ENCODE measurements around the gene LRRC25.

Gene LRRC25

DNA sequence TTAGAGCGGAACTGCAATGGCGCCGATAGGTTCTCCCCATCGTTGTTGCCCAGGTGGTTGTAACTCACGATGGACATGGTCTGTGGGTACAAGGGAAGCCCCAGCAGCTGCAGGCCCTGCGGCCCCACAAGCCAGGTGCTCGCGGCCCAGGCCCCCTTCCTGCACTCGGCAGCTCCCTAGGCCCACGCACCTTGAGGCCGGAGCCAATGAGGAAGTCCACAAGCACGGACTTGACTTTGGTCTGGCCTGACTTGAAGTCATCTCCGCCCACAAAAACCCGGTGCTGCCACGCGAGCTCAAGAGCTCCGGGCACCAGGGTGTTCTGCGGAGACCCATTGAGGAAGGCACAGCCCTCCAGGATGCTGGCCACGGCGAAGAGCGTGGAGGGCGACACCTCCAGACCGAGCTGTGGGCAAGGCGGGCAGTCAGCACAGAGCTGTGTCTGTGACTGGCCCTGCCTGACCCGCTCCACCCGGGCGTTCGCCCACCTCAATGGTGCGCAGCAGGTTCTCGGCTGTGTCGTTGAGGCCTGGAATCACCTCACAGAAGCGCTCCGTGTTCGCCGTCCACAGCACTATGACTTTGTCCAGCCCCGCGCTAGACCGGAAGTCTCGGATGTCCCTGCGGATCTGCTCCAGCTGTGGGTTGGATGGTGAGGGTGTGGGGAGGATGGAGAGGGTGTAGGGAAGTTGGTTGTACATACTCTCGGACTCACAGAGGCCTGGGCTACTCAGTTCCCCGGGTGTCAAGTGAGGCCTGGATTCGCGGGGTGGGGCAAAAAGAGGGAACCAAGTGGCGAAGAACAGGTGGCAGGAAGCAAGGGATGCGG is 38.6 kb upstream of the LRRC25 start:
- DNase-seq = no peak

DNA sequence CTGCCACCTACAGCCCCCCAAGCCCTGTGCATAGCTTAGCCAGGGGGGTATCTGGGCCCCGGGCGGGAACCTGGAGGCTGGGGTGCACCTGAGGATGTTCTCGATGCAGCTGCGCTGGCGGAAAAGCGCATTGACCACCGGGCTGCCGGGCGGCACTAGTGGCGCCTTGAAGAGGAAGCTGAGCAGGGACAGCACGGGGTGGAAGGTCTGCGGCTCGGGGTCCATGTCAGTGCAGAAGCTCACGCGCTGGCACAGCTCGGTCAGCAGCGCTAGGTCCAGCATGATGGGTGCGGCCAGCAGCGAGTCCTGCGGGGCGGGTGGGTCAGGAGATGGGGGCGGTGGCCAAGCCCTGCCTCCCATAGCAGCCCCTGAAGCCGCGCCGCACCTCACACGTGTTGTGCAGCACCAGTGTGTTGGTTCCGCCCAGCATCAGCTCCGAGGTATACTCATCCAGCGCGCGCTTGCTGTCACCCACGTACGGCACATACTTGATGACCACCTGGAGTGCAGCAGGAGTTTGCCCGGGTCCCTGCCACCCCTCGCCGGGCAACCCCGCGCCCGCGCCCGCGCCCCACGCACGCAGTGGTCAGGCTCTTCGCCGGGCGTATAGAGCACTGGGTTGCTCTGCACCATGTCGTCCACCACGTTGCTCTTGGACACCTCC is 37.9 kb upstream of the LRRC25 start:
- DNase-seq = no peak

DNA sequence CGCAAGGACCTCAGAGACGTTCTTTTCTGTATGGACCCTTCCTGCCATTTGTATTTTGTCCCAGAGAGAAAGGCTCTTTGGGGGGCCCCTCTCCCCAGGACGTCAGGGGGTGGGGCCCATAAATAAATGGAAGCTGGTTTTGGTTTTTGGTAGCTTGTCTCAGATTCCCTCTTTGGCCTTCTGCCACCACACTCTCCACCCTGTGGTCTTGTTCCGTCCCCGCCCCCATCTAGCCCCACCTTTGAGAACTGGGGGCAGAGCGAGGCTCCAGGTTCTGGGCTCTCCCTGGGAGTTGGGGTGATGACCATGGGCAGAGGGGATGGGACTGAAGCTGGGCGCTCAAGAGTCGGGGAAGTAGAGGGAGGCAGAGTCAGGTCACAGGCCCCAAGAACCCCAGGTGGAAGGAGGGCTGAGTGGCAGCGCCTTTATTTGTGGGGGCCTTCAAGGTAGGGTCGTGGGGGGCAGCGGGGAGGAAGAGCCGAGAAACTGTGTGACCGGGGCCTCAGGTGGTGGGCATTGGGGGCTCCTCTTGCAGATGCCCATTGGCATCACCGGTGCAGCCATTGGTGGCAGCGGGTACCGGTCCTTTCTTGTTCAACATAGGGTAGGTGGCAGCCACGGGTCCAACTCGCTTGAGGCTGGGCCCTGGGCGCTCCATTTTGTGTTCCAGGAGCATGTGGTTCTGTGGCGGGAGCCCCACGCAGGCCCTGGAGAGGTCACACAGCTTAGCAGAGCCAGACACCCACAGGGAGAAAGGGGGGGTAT is 37.2 kb upstream of the LRRC25 start:
- no peak for DNase-seq

DNA sequence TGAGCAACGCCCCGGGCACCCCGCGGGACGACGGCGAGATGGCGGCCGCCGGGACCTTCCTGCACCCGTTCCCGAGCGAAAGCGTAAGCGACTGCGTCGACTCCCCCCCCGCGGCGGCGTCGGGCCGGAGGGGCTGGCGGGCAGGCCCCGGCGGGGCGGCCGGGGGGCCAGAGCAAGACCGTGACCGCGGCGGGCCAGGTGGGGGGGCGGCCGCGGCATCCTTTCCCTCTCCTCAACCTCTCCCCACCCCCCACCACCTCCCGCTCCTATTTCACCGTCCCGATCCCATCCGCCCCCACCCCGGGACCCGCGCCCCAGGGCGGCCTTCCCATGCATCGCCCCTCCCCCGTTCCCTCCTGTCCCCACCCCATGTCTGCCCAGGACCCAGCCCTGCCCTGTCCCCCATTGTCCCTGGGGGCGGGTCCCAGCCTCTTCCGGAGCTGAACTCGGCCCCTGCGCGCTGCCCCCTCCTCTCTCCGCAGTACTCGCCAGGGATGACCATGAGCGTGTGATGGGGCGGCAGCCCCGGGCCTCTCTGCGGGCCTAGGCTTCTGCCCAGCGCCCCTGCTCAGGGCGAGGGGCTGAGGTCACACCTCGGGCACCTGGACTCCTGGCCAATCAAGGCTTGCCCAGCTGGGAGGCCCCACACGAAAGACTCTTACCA is 36.4 kb upstream of the LRRC25 start:
- DNase-seq = no peak

DNA sequence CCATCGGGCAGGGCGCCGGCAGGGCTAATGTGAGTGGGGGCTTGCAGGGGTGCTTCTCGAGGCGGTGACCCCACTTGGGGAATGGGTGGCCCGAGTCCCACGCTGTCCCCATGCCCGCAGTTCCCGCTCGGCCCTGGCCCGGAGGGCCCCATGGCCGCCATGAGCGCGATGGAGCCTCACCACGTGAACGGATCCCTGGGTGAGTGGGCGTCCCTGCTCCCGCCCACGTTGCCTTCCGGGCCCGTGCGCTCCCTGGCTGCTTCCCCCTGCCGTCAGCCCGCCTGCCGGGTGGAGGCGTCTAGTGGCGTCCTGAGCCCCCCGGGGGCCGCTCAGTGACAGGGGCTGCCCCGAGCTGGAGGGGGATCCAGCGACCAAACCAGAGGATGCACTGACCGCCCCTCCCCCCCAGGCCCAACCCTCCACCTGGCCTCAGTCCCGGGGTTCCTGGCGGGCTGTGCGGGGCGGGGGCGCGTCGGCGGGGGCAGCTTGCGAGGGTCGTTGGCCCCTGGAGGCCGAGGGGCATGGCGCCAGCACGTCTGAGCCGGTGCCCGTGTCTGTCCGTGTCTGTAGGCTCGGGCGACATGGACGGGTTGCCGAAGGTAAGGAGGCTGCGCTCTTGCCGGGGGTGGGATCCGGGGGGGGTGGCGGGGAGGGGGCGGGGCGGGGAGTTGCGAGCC is 35.7 kb upstream of the LRRC25 start:
- DNase-seq = no peak

DNA sequence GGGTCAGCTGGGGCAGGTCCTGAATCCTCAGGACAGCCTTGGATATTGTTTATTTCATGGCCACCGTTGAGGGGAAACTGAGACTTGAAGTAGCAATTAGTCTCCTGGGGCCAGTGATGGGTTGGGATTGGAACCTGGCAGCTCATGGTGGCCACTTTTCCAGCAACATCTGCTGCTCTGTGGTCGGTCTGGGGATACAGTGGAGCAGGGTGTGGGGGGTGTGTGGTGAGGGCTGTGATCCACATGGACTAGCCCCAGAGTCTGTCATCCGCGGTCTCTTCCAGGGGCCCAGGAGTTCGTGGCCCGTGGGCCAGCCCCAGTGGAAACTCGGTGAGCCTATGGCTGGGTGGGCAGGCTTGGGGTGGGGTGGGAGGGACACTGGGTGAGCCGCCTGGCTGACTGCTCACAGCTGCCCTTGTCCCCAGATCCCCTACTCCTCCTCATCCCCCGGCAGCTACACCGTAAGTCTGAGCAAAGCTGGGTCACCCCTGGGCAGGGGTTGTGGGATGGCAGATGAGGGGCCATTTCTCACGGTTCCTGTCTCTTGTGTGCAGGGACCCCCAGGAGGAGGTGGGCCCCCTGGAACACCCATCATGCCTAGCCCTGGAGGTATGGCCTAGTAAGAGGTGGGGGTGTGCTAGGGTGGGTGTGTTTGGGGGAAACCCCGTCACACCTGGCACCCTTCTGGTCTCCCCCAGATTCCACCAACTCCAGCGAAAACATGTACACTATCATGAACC is 35.0 kb upstream of the LRRC25 start:
- no peak for DNase-seq

DNA sequence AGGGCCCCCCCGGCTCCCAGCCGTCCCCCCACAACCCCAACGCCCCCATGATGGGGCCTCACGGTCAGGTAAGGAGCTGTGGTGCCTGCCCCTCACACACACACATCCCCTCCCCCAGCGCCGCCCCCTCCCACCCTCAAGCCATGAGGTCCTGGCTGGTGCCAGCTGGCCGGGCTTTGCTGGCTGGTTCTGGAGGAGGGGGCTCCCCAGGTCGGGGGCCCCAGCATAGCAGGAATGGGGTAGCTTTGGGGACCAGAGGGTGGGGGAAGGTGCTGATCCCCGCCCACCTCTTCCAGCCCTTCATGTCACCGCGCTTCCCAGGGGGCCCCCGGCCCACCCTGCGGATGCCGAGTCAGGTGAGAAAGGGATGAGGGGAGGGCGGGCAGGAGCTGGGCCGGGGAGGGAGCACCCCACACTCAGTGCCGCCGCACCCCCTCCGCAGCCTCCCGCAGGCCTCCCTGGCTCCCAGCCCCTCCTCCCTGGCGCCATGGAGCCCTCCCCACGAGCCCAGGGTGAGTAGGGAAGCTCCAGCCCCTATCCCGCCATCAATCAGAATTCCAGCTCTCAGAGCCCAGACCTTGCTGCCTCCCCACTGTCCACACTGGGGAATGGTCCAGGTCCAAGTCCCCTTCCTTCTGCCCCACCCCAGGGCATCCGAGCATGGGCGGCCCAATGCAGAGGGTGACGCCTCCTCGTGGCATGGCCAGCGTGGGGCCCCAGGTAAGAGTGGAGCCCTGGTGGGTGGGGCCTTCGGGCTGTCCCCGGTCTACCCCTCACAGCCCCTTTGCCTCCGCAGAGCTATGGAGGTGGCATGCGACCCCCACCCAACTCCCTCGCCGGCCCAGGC is 34.2 kb upstream of the LRRC25 start:
- no peak for DNase-seq

DNA sequence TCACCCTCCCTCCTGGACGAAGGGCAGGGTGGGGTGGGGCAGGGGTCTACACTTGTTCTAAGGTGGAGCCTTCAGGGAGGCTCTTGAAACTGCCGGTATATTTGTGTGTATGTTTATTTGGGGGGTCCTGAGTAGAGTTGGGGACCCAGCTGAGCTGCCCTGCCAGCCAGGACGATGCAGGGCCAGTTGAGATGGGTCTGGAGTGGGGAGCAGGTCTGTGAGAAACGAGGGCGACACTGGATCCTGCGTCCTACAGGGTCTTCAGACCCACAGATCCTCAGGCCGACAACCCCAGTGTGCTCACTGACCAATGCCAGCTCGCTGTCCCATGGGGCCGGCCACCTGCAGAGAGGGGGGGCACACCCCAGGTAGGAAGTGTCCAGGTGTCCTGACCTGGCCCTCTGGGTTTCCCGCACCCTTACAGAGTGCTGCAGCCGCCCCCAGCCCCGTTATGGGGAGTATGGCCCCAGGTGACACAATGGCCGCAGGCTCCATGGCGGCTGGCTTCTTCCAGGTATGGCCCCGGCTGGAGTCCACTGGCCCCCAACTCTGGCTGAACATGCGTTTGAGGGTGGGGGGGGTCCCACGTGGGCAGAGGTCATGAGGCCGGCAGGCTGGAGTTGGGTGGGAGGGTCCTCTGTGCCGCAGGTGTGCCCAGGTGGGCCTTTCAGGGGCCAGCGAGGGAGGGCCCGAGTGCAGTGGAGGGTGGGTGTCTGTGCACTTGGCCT is 33.2 kb upstream of the LRRC25 start:
- no peak for DNase-seq

DNA sequence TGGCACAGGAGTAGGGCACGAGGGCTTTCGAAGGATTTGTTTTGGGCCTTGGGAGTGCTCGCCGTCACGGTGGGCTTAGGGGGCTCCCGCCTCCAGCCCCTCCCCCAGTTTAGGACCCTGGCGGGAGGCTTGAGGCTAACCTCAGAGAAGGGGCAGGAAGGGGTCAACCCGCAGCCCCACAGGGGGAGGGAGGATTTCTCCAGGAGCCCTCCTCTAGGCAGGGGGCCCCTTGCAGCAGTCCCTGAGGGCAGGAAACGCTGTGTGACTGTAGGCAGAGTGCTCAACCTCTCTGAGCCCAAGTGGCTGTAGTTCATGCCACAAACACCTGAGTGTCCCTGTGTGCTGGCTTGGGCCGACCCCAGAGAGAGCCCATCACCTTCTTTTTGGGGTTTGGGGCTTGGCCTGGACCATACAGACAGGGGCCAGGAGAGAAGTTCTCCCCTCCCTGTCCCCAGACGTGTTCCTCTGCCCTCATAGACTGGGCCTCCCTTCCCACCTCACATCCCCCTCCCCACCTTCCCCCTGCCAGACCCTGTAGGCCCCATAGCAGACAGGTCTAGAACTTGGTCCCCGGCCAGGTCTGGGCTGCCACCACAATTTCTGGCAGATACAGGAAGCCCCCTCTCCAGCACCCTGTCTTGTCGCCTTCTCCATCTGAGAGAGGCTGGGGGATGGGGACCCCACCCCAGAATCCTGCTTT is 32.4 kb upstream of the LRRC25 start:
- no peak for DNase-seq

DNA sequence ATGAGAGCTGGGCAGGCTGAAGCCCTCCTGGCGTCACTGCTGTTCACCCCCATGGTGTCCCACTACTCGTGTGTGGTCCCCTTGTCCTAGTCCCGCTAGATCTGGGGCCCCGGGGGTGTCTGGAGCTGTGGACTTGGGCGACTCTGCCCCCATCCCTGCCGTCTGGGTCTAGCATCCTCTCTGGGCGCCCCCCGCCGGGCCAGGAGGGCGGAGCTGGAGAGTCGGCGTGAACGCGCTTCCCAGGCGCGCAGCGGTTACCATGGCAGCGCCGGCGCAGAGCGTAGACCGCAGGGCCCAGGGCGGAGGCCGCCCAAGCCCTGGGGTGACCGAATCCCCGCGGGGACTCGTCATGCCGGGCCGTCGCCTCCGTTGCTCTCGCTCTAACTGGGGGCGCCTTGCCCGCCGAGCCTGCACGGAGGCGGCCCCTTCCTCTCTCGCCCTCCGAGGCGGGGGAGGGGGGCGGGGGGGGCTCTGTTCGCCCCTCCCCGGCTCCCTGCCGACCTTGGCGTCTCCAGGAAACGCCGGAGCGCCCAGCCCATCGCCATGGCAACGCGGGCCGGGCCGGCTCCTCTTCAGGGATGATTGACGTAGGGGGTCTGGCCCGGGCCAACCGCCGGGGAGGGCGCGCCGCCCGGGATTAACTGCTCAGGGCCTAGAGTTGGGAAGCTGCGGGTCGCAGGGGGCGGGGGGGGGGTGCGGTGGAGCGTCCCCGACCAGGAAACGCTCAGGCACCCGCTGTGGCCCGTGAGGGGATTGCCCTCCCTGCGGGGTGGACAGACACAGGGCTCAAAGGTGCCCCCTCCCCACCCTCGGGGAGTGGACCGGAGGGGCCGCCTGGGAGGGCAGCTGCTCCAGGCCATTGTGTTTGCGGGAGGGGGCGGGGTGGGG is 31.6 kb upstream of the LRRC25 start:
- DNase-seq = peak; percentile 92

DNA sequence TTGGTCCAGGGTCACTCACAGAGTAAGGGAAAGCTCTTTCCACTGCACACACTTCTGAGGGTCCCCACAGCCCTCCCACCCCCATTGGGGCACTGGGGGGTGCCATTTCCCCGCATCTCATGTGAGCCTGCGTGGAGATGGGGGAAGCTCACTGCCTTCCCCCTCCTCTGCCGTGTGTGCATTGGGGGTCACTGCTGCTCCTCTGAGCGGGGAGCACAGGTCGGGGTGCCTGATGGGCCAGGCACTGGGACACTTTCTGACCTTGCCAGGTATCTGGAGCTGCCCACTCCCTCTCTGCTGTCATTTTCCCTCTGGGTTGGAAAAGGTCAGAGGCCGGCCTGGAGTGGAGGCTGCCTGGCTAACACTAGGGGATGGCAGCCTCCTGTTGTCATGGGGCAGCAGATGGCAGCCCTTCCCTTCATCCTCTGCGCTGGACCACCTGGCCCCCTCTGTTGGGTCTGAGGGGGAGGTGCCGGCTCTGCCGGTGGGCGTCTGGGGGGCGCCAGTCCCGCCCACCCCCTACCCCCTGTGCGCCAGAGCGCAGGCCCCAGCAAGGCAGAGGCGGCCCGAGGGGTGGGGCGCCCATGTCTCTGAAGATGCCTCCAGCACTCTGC is 30.9 kb upstream of the LRRC25 start:
- DNase-seq = no peak

DNA sequence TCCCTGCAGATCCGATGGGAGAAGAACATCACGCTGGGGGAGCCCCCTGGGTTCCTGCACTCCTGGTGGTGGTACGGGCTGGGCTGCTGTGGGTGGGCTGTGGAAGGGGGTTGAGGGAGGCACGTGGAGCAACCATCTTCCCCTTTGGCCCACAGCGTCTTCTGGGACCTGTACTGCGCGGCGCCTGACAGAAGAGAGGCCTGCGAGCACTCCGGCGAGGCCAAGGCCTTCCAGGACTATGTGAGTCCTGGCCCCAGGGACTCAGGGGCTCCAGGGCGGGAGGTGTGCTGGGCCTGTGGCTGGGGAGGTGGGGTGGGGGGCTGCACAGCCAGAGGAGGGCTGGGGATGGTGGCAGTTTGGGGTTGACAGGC is 30.3 kb upstream of the LRRC25 start:
- no peak for DNase-seq

DNA sequence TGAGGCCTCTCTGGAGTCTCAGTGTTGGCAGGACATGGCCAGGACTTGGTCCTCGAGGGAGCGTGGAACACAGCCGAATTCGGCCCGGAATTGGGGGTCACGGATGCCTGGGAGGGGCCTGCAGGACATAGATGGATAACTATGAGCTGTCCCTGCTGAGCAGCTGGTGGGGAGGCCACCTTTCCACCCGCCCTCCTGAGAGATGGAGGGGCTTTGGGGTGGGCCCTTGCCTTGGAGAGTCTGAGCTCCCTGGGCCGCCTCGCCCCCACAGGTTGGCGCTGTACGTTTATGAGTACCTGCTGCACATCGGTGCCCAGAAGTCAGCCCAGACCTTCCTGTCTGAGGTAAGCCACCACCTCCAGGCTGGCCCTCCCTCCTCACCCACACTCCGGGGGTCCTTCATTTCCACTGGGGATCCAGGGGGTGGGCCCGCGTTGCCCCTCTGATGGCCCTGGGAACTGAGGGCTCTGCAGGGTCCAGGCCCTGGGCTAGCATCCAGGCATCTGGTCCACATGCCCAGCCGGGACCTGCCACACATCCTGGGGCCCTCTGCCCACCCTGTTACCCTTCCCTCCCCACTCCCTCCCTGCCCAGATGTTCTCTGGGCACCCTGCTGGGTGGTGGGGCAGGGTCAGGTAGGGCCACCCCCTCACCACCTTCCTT is 29.8 kb upstream of the LRRC25 start:
- no peak for DNase-seq

DNA sequence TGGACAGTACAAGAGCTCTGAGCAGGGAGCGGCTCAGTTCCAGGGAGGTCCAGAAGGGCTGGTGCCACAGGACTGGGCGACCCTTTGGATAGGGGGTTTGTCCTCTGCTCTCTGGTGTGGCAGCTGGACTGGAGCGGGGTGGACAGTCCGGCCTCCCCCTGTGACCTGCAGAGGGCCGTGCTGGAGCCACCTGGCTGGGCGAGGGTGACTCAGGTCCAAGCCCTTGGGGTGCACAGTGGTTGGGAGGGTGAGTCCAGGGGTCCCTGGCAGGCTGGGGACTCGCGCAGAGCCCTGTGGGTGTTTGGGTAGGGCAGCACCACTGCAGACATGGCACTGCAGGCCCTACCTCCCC is 29.0 kb upstream of the LRRC25 start:
- DNase-seq = no peak

DNA sequence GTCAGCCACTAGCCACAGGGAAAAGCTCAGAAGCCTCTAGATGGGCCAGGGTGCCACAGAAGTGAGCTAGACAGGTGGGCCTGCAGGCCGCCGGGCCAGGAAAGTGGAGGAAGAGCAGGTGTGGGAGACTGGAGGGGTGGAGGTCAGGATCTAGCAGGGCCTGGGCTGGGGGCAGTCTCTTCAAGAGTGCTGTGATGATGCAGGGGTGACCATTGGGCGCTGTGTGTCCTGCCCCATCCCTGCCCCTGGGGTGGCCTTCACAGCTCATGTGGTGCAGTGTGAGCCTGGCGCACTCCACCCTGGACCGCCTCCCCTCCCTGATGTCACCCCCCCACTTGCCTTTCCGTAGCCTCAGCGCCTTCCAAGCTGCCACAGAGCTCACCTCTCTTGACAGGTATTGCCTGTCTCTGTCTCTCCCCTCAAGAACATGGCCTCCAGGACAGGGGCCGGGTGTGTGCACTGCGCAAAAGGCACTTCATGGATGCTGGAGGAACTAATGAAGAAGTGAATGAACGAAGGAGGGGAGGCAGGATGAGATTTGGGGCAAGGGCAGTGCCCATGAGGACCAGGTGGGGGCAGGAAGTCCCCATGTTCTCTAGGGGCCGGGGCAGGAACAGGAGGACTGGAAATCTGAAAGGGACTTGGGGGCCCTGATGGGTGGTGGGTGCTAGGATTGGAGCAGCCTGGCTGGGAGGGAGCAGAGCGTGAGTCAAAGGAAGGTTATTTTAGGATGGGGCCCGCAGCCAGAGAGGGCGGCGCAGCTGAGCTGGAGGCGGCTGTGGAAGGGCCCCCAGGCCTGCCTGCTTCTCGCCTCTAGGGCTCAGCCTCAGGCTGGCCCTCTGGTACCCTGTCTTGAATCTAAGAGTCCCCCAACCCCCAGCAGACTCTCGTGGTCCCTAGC is 28.3 kb upstream of the LRRC25 start:
- peak; percentile 80 for DNase-seq

DNA sequence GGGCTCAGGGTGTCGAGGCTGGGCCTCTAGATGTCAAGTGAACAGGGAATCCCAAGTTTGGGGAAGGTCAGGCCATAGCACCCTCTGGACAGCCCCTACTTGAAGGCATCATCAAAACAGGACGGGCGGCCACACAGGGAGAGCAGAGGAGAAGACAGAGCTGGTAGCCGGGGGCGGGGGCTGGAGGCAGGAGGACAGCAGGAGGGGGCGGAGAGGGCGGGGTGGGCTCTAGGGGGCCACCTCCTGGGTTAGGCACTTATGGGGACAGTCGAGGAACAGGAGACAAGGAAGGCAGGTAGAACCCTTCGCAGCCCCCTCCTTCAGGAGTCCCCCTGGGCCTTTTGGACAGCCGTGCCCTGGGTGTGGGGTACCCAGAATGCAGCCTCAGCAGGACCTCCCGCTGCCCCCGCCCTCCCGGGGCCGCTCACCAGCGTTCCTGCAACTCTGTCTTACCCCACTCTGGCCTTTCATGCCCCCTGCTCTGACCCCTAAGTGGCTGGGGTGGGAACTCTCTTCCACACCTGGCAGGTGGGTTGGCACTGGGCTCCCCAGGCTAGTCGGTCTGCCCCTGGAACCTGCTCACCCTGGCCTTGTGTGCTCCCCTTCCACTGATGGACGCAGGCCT is 27.6 kb upstream of the LRRC25 start:
- DNase-seq = no peak

All from fibroblast of skin of back (primary cell).